GM12874 (cell line): Measurements from ENCODE around the gene NME5.

Experiments used
- CTCF ChIP-seq: IDR thresholded peaks from 2 replicates; pipeline ENCODE4 v1.5.1; 2011; ENCODE audit warnings: low read depth, mild to moderate bottlenecking, control low read depth, low read length, moderate library complexity; ENCODE audit not compliant: insufficient read depth

NME5 gene

GRCh38 chr5:138157626-138158025, 18.4 kb upstream of the NME5 start:
- no peak for TF ChIP-seq CTCF

GRCh38 chr5:138149530-138149929, 10.3 kb upstream of the NME5 start:
- TF ChIP-seq CTCF, result no peak

GRCh38 chr5:138148811-138149210, 9.6 kb upstream of the NME5 start:
- TF ChIP-seq CTCF, result no peak

- no peak for TF ChIP-seq CTCF
Observed at GRCh38 chr5:138141734-138142133, 2.5 kb upstream of the NME5 start.

GRCh38 chr5:138140268-138140667, 1.0 kb upstream of the NME5 start:
- no peak for TF ChIP-seq CTCF

- no peak for TF ChIP-seq CTCF
Observed at GRCh38 chr5:138139781-138140090, 508 bp upstream of the NME5 start.

- TF ChIP-seq CTCF, result no peak
Observed at GRCh38 chr5:138132543-138132942, 6.7 kb downstream of the NME5 start.

GRCh38 chr5:138129347-138129746, 9.9 kb downstream of the NME5 start:
- no peak for TF ChIP-seq CTCF
